Breast epithelium (tissue), 3 donors: ENCODE data around the gene SF3B1.

Experiments
- POLR2AphosphoS5 ChIP-seq, 3 donors: sonication (generic); formaldehyde crosslinking; IDR thresholded peaks; one replicate each; pipeline ENCODE4 v1.6.1; 2017; ENCODE audit warnings: antibody characterized with exemption in 3 of 3
- TF ChIP-seq, protein P1 (sequence below), 3 donors: fragments of 450-650 bp; IDR thresholded peaks; one replicate each; pipeline ENCODE4 v1.5.1; 2016 to 2017; ENCODE audit warnings: antibody characterized with exemption in 3 of 3, mild to moderate bottlenecking in 3 of 3, moderate library complexity in 3 of 3

DNA sequence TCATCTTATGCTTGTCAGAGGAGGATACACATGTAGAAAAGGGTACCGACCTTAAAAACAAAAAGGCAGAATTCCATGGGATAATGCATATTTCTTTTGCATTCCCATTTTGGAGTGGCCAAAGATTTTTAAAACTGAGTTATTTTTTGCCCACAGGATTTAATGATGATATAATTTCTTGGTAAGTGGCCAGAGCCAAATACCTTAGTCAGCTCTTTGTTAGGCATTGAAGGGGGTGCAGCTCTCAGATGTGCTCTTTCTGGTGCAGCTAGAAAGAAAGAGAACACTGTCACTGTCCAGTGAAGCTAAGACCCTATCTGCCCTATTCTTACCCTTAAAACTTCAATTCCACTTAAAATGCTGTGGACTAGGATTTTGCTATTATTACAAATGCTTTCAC lies 29.3 kb upstream of the SF3B1 start:
- TF ChIP-seq, protein P1, sequence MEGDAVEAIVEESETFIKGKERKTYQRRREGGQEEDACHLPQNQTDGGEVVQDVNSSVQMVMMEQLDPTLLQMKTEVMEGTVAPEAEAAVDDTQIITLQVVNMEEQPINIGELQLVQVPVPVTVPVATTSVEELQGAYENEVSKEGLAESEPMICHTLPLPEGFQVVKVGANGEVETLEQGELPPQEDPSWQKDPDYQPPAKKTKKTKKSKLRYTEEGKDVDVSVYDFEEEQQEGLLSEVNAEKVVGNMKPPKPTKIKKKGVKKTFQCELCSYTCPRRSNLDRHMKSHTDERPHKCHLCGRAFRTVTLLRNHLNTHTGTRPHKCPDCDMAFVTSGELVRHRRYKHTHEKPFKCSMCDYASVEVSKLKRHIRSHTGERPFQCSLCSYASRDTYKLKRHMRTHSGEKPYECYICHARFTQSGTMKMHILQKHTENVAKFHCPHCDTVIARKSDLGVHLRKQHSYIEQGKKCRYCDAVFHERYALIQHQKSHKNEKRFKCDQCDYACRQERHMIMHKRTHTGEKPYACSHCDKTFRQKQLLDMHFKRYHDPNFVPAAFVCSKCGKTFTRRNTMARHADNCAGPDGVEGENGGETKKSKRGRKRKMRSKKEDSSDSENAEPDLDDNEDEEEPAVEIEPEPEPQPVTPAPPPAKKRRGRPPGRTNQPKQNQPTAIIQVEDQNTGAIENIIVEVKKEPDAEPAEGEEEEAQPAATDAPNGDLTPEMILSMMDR (IDR thresholded peaks at IDR 0.05): no peak
- no peak for TF ChIP-seq POLR2AphosphoS5 (IDR thresholded peaks at IDR 0.05)
